IMR-90 (cell line): Measurements from ENCODE around the gene GAS6. TPM values are rescaled to one million over a fixed set of nuclear protein-coding genes. Genes with fewer than 3 reads are reported as not detected.

Source experiments
- ATAC-seq: fragments of 200-7000 bp; cut with Tn5 transposase; 2 replicates; pipeline ENCODE4 v1.9.1; 2020; ENCODE audit warnings: low read depth, mild to moderate bottlenecking, moderate library complexity
- BruUV-seq: library from RNA; stranded (reverse); fragments of 400-500 nt; replicated peaks from 2 replicates; lab custom pipeline; 2021; lab: Mats Ljungman, UMichigan
- CTCF ChIA-PET: fragments of 300-600 bp; formaldehyde crosslinking; extraction: SDS; loops from one replicate; lab custom pipeline; 2021; ENCODE audit warnings: antibody characterized with exemption; lab: Yijun Ruan, JAX
- POLR2A ChIA-PET: fragments of 300-600 bp; sonication (Branson Sonifier 250); formaldehyde crosslinking; loops from one replicate; lab custom pipeline; 2022; ENCODE audit warnings: antibody characterized with exemption; ENCODE audit not compliant: unreplicated experiment; lab: Charles Lee
- DNase-seq: peaks from one replicate; pipeline ENCODE4 v3.0.0; 2013
- H2AFZ ChIP-seq: replicated peaks from 2 replicates; pipeline ENCODE3; 2013; ENCODE audit warnings: low read length, mild to moderate bottlenecking; ENCODE audit not compliant: poor library complexity
- H2AK5ac ChIP-seq: 2 replicates; pipeline ENCODE4 v1.6.1; 2013; ENCODE audit warnings: low read depth, low read length, inconsistent platforms
- H2AK9ac ChIP-seq: replicated peaks from 2 replicates; pipeline ENCODE3; 2013; ENCODE audit warnings: mild to moderate bottlenecking, low read depth, low read length, moderate library complexity; ENCODE audit not compliant: poor library complexity
- H2BK120ac ChIP-seq: 2 replicates; pipeline ENCODE4 v1.6.1; 2013; ENCODE audit warnings: low read depth, low read length, inconsistent platforms
- H2BK15ac ChIP-seq: 3 replicates; pipeline ENCODE4 v1.6.1; 2013; ENCODE audit warnings: low read depth, low read length, inconsistent platforms
- H2BK20ac ChIP-seq: 2 replicates; pipeline ENCODE4 v1.6.1; 2013; ENCODE audit warnings: low read depth, mild to moderate bottlenecking, inconsistent platforms, low read length, moderate library complexity
- H2BK5ac ChIP-seq: 2 replicates; pipeline ENCODE4 v1.6.1; 2013; ENCODE audit warnings: mild to moderate bottlenecking, low read depth, low read length, inconsistent platforms; ENCODE audit not compliant: poor library complexity, severe bottlenecking
- H3K14ac ChIP-seq: replicated peaks from 2 replicates; pipeline ENCODE4 v1.6.1; 2013; ENCODE audit warnings: low read depth, low read length, inconsistent platforms
- H3K18ac ChIP-seq: 2 replicates; pipeline ENCODE4 v1.6.1; 2013; ENCODE audit warnings: low read depth, low read length, control low read depth
- H3K23ac ChIP-seq: 2 replicates; pipeline ENCODE4 v1.6.1; 2013; ENCODE audit warnings: low read depth, low read length, inconsistent platforms
- H3K27ac ChIP-seq: 2 replicates; pipeline ENCODE4 v1.5.1; 2013; ENCODE audit warnings: mild to moderate bottlenecking, control low read depth, low read length; ENCODE audit not compliant: insufficient read depth
- H3K27me3 ChIP-seq: 2 replicates; pipeline ENCODE4 v1.6.1; 2013; ENCODE audit warnings: low read length; ENCODE audit not compliant: control insufficient read depth, insufficient read depth
- H3K36me3 ChIP-seq: 2 replicates; pipeline ENCODE4 v1.6.1; 2013; ENCODE audit warnings: low read length, mixed read lengths; ENCODE audit not compliant: control insufficient read depth, insufficient read depth
- H3K4ac ChIP-seq: 2 replicates; pipeline ENCODE4 v1.6.1; 2013; ENCODE audit warnings: low read depth, low read length, inconsistent platforms
- H3K4me1 ChIP-seq: 2 replicates; pipeline ENCODE4 v1.6.1; 2013; ENCODE audit warnings: low read length, mixed read lengths; ENCODE audit not compliant: control insufficient read depth, insufficient read depth
- H3K4me2 ChIP-seq: 2 replicates; pipeline ENCODE4 v1.6.1; 2013; ENCODE audit warnings: low read depth, mild to moderate bottlenecking, control low read depth, low read length, moderate library complexity
- H3K4me3 ChIP-seq: 2 replicates; pipeline ENCODE4 v1.5.1; 2013; ENCODE audit warnings: low read depth, mild to moderate bottlenecking, control low read depth, low read length, moderate library complexity; ENCODE audit not compliant: insufficient read depth
- H3K56ac ChIP-seq: 2 replicates; pipeline ENCODE4 v1.6.1; 2013; ENCODE audit warnings: low read length, inconsistent platforms; ENCODE audit not compliant: insufficient read depth; ENCODE audit errors: extremely low read depth
- H3K79me1 ChIP-seq, 2 experiments: 2 replicates each; pipeline ENCODE4 v1.6.1; 2013; ENCODE audit warnings: low read length in 2 of 2, inconsistent platforms in 1 of 2, low read depth in 1 of 2
- H3K9ac ChIP-seq: 2 replicates; pipeline ENCODE4 v1.6.1; 2013; ENCODE audit warnings: low read depth, low read length, control low read depth
- H3K9me1 ChIP-seq: 2 replicates; pipeline ENCODE4 v1.6.1; 2013; ENCODE audit warnings: low read length, inconsistent platforms; ENCODE audit not compliant: insufficient read depth
- H3K9me3 ChIP-seq: 2 replicates; pipeline ENCODE4 v1.6.1; 2013; ENCODE audit warnings: low read length; ENCODE audit not compliant: control insufficient read depth, insufficient read depth
- H4K20me1 ChIP-seq: 2 replicates; pipeline ENCODE4 v1.6.1; 2013; ENCODE audit warnings: low read length, inconsistent platforms; ENCODE audit not compliant: insufficient read depth
- H4K5ac ChIP-seq: 2 replicates; pipeline ENCODE4 v1.6.1; 2013; ENCODE audit warnings: mild to moderate bottlenecking, low read depth, low read length, control low read depth
- H4K8ac ChIP-seq, 2 experiments: 2 replicates each; pipeline ENCODE4 v1.6.1; 2013; ENCODE audit warnings: low read depth in 2 of 2, low read length in 2 of 2, control low read depth in 1 of 2, inconsistent platforms in 1 of 2
- H4K91ac ChIP-seq: 2 replicates; pipeline ENCODE4 v1.6.1; 2013; ENCODE audit warnings: low read depth, low read length, inconsistent platforms; ENCODE audit not compliant: insufficient read depth
- FOS ChIP-seq: fragments of 150-350 bp; IDR thresholded peaks from 2 replicates; pipeline ENCODE4 v1.6.1; 2016; ENCODE audit warnings: low read depth, low read length
- WGBS, 2 experiments: methylation state at CpG; one replicate each; pipeline versions ENCODE4 v1.1.5 to v1.1.7; 2013; ENCODE audit warnings: missing lambda C conversion rate in 2 of 2; ENCODE audit not compliant: insufficient read length in 1 of 2; ENCODE audit errors: extremely low coverage in 2 of 2; 5-methylcytosine and 5-hydroxymethylcytosine counted together
- dilution Hi-C: fragments of 300-500 bp; cut with HindIII; formaldehyde crosslinking; loops from one replicate; pipeline ENCODE4 v1.14.3; 2018; ENCODE audit warnings: low sequenced_read_pairs; ENCODE audit not compliant: unreplicated experiment
- in situ Hi-C: fragments of 300-500 bp; cut with MboI; formaldehyde crosslinking; loops from 3 replicates; pipeline ENCODE4 v1.14.3; 2019; ENCODE audit warnings: low sequenced_read_pairs, inconsistent platforms, mixed read lengths
- intact Hi-C: fragments of 100-400 bp; cut with micrococcal nuclease; formaldehyde crosslinking; loops from 2 replicates; pipeline ENCODE4 v1.10.0; 2022
- polyA plus RNA-seq, 3 experiments: library from polyadenylated mRNA; depleted of rRNA; stranded (reverse); fragments of >200 nt; gene quantifications; 2 replicates each; pipeline ENCODE4 v1.2.3, GENCODE V29; 2012; ENCODE audit warnings: low replicate concordance in 1 of 3
- total RNA-seq: library from RNA; depleted of rRNA; stranded (reverse); fragments of >200 nt; gene quantifications from 2 replicates; pipeline ENCODE4 v1.2.3, GENCODE V29; 2012
- TF ChIP-seq, protein P1 (sequence below): conservative IDR thresholded peaks from 2 replicates; pipeline ENCODE4 v1.5.1; 2012; ENCODE audit warnings: mild to moderate bottlenecking, low read depth, low read length, improper control_type of control experiment

Gene GAS6
- total and polyA plus RNA-seq, 2 of the 4 experiments (the other 2 are of a cell fraction) = 220 to 823 TPM

DNA sequence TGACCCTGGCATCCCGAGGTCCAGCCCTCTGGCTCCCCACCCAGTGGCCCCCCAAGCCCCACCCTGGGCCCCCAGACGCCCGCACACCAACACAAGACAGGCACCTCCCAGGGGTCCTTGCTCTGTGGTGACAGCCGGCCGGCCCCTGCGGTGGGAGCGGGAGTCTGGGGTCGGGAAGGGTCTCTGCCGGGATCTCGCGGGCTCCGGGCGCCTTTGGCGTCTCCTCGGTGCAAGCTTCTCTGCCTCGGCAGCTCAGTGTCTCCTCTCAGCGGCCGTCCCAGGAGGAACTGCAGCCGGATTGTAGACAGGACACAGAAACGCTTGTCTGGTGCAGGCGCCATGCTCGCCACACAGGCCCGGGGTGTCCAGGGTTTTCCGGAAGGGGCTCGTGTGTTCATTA lies 61.1 kb downstream of the GAS6 start:
- no peak overlapping the region for H2BK15ac ChIP-seq
- H2BK5ac ChIP-seq = no peak overlapping the region
- H3K18ac ChIP-seq = no peak overlapping the region
- in situ Hi-C loops = no loop called here
- no peaks in the 10 kb centered on the region for H3K27me3 ChIP-seq
- no peaks in the 10 kb centered on the region for H3K36me3 ChIP-seq
- no peak overlapping the region for H2BK20ac ChIP-seq
- ChIA-PET CTCF (interaction anchor here (1.2 kb wide), 1 partner anchor 11 kb away, joined by 4 read pairs; no protein-coding TSS in a partner anchor), POLR2A (no interaction called here)
- WGBS, 2 experiments = 48% methylated on average over 13 of the region's 25 CpGs; no CpG with 5 or more reads in 1 of the 2 experiments
- H4K5ac ChIP-seq = no peak overlapping the region
- no peak overlapping the region for H3K23ac ChIP-seq
- peak overlapping the region; percentile 95 for H2AFZ ChIP-seq
- no TSS peak for BruUV-seq
- ATAC-seq (no peak), DNase-seq (no peak)
- H3K4me2 ChIP-seq = no peak overlapping the region
- dilution Hi-C loops = no loop called here
- H4K20me1 ChIP-seq = no peaks in the 10 kb centered on the region
- no peak overlapping the region for H3K56ac ChIP-seq
- no peak overlapping the region for H4K91ac ChIP-seq
- no peak overlapping the region for H3K27ac ChIP-seq
- H3K9me1 ChIP-seq = peaks cover 4% of the 10 kb centered on the region; the same call in 1 of the 2 replicates
- H4K8ac ChIP-seq = no peak overlapping the region
- TF ChIP-seq FOS = no peak
- TF ChIP-seq, protein P1, sequence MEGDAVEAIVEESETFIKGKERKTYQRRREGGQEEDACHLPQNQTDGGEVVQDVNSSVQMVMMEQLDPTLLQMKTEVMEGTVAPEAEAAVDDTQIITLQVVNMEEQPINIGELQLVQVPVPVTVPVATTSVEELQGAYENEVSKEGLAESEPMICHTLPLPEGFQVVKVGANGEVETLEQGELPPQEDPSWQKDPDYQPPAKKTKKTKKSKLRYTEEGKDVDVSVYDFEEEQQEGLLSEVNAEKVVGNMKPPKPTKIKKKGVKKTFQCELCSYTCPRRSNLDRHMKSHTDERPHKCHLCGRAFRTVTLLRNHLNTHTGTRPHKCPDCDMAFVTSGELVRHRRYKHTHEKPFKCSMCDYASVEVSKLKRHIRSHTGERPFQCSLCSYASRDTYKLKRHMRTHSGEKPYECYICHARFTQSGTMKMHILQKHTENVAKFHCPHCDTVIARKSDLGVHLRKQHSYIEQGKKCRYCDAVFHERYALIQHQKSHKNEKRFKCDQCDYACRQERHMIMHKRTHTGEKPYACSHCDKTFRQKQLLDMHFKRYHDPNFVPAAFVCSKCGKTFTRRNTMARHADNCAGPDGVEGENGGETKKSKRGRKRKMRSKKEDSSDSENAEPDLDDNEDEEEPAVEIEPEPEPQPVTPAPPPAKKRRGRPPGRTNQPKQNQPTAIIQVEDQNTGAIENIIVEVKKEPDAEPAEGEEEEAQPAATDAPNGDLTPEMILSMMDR = 0 out of 2 replicates have a peak, but pooled peaks have one; percentile 2
- H2BK120ac ChIP-seq = no peak overlapping the region
- no peak overlapping the region for H3K4me3 ChIP-seq
- no peaks in the 10 kb centered on the region for H3K79me1 ChIP-seq
- H3K14ac ChIP-seq = no peak overlapping the region
- peaks cover under 1% of the 10 kb centered on the region for H3K9me3 ChIP-seq
- no peak overlapping the region for H2AK9ac ChIP-seq
- H3K4ac ChIP-seq = no peak overlapping the region
- H3K9ac ChIP-seq = no peak overlapping the region
- no peak overlapping the region for H2AK5ac ChIP-seq
- intact Hi-C loops = no loop called here
- peaks cover 6% of the 10 kb centered on the region for H3K4me1 ChIP-seq
